Endometrial microvascular endothelial cells (primary cell): ENCODE measurements around the gene EEF1AKMT3. TPM values are rescaled to one million over a fixed set of nuclear protein-coding genes. Genes with fewer than 3 reads are reported as not detected.

Experiments
- in situ Hi-C: cut with HindIII; loops from 2 replicates; pipeline ENCODE4 v1.10.0; 2017; ENCODE audit warnings: low sequenced_read_pairs, low pct_unique_long_range_greater_than_20kb; ENCODE audit errors: inconsistent ontology term
- total RNA-seq: library from RNA; depleted of rRNA; stranded (reverse); fragments of >200 nt; gene quantifications from one replicate; pipeline ENCODE4 v1.2.3, GENCODE V29; 2015; ENCODE audit errors: inconsistent ontology term

Gene EEF1AKMT3
- total RNA-seq, 1 donor from 2014 or later = 11.7 TPM

DNA sequence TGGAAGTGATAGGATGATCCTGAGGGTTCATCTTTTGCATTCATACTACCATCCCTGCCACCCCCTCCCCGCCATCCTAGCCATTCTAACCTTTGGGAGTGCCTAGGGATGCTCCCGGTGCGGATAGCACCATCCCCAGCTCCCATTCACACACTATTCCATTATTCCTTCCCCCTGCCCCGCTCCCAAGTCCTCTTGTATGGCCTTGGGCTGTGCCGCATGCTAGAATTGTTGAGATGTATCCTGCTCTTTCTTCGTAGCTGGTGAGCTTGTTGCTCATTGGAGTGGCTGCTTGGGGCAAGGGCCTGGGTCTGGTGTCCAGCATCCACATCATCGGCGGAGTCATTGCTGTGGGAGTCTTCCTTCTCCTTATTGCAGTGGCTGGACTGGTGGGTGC lies 26.9 kb upstream of the EEF1AKMT3 start:
- in situ Hi-C loops = no loop called here

DNA sequence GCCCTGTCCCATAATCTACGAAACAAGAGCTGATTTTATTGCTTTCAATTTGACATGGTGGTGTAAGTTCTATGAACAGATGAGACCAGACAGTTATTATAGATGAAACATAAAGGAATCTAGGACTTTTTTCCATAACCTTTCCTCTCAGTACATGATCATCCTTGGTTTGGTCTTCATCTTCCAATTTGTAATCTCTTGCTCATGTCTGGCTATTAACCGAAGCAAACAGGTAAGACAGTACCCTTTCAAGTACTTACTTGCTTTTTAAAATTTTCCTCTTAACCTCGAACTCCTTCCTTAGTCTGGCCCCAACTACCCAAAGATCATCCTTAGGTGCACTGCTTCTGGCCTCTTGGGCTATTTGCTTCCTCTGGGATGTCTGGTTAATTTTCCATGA lies 26.4 kb upstream of the EEF1AKMT3 start:
- in situ Hi-C loops = no loop called here

- in situ Hi-C loops = no loop called here
Measured at GRCh38 chr12:57749061-57749460, 23.4 kb upstream of the EEF1AKMT3 start.

DNA sequence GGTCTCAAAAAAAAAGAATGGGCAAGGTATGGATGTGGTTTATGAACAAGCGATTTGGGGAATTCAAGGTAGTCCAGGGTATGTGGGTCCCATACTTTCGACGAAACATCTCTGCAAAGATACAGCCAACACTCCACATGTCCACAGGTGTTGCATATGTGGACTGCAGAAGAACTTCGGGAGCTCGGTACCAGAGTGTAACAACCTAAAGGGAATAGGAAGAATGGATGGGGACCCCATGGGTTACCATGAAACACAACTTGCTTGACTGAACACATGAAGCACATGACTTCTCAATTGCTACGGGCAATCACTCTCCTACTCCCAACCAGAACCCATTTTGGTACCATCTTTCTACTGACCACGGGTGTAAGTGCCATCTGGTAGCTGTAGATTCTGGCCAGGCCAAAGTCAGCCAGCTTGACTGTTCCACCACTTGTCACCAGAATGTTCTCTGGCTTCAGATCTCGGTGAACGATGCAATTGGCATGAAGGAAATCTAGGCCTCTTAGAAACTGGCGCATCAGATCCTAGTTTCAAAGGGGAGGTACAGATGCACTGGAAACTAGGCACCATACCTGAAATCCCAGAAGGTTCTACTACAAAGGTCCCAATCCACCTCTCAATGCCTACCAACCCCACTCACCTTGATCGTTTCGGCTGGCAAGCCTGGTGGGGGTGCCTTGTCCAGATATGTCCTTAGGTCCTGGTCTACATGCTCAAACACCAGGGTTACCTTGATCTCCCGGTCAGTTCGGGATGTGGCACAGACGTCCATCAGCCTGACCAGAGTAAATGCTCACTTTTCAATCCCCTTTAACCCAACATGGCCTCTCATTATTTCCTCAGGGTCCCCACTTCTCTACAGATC lies 21.6 kb upstream of the EEF1AKMT3 start:
- in situ Hi-C loops = no loop called here

- in situ Hi-C loops = no loop called here
Measured at GRCh38 chr12:57751432-57751787, 21.0 kb upstream of the EEF1AKMT3 start.

DNA sequence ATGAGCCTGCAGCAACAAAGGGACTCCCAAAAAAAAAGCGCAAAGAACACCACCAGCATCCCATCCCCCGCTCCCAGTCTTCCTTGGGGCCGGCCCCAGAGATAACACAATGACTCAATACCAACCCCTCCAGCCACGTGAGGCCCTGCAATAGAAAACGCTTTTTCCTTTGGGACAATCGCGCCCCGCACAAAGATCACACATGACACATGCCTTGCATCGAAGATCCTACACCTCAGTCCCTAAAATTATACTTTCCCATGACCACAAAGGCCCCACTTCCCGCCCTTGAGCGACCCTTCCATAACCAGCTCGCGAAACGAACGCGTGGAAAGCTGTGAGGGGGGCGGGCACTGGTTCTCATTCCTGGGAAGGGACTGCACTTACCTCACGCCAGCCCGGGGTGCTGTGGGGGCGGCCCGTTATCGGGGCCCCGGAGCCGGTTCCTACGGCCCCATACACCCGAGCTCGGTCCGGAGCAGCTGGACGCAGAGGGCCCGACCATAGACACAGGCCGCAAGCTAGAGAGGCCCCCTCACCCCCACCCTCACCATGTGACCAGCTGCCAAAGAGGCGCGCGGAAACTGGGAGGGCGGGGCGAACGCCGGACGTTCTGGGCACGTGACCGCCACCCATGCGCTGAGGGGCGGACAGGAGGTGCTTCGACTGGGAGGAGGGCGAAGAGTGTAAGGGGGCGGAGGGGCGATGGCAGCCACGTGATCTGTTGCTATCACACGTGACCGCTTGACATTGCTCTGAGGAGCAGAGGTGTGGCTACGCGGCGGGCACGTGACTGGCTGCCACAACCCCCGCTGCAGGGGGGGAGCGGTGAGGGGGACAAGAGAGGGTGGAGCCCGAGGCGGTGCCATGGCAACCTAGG lies 20.4 kb upstream of the EEF1AKMT3 start, which contains the start of gene CDK4:
Gene CDK4 (minus strand): TSS at position 523 of the 880 bp plus-strand sequence. CDS start 593 bp downstream, outside the sequence.
- in situ Hi-C loops = no loop called here

DNA sequence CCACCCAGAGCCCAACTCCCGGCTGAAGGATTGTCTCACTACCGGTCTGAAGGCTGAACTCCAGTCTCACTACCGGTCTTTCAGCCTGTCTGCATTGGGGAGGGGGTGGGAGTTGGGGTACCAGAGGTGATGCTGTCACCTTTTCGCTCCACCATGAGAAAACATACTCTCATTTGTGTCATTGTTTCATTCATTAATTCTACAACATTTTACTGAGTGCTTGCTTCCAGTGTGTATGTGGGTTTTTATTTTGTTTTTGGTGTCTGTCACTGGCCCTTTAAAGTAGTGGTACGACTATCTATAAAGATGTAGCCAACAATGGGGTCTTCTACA lies 19.8 kb upstream of the EEF1AKMT3 start:
- in situ Hi-C loops = no loop called here

GRCh38 chr12:57753756-57754337 lies 18.6 kb upstream of the EEF1AKMT3 start:
- in situ Hi-C loops = no loop called here

GRCh38 chr12:57754411-57755193 lies 17.8 kb upstream of the EEF1AKMT3 start, which contains the start of gene MARCHF9:
Gene MARCHF9, plus strand, starts transcription at chr12:57755103. Its CDS starts 426 bp downstream, at chr12:57755529.
- in situ Hi-C loops = no loop called here

DNA sequence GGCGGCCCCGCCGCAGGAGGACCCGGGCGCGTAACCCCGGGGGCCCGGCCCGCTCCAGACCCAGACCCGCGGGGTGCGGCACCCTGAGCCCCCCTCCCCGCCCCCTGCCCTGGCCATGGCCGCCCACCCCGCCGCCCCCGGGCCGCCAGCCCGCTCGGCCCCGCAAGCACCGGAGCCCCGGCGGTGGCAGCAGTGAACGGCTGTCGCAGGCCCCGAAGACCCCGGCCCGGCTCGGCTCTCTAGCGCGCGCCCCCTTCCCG lies 17.3 kb upstream of the EEF1AKMT3 start:
- in situ Hi-C loops = no loop called here

GRCh38 chr12:57755454-57756372 lies 16.7 kb upstream of the EEF1AKMT3 start:
- in situ Hi-C loops = no loop called here

GRCh38 chr12:57756406-57757341 lies 15.7 kb upstream of the EEF1AKMT3 start:
- in situ Hi-C loops = no loop called here

DNA sequence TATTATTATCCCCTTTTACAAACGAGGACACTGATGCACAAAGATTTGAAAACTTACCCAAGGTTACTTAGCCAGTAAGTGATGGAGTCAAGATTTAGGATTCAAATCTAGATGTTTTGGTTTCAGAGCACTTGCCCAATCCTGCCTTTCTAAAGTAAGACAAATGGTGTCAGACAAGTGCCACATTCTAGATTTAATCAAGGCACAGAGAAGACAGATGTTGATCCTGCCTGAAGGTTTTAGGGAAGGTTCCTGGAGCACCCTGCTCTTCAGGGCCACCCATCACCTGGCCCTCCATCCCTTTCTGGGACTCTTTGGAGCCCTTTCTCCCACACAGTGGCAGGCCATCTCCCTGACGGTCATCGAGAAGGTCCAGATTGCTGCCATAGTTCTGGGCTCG lies 14.6 kb upstream of the EEF1AKMT3 start:
- in situ Hi-C loops = no loop called here

- in situ Hi-C loops = no loop called here
Measured at GRCh38 chr12:57758552-57759359, 13.7 kb upstream of the EEF1AKMT3 start.

- in situ Hi-C loops = no loop called here
Measured at GRCh38 chr12:57759360-57759980, 12.9 kb upstream of the EEF1AKMT3 start.
